Mammary epithelial cell (primary cell): ENCODE measurements around the gene L1CAM.

Experiments
- EZH2 ChIP-seq: IDR thresholded peaks from 2 replicates; pipeline ENCODE4 v1.6.1; 2012; ENCODE audit warnings: low read length, inconsistent platforms, borderline replicate concordance
- TF ChIP-seq, protein P1 (sequence below), 2 donors: IDR thresholded peaks in 1 of 2; conservative IDR thresholded peaks in 1 of 2; 2 replicates each; pipeline ENCODE4 v1.5.1; 2011 to 2012; ENCODE audit warnings: inconsistent platforms in 2 of 2, low read length in 2 of 2, mild to moderate bottlenecking in 2 of 2, control low read depth in 1 of 2, low read depth in 1 of 2; ENCODE audit not compliant: insufficient read depth in 1 of 2; ENCODE audit errors: extremely low read depth in 1 of 2

DNA sequence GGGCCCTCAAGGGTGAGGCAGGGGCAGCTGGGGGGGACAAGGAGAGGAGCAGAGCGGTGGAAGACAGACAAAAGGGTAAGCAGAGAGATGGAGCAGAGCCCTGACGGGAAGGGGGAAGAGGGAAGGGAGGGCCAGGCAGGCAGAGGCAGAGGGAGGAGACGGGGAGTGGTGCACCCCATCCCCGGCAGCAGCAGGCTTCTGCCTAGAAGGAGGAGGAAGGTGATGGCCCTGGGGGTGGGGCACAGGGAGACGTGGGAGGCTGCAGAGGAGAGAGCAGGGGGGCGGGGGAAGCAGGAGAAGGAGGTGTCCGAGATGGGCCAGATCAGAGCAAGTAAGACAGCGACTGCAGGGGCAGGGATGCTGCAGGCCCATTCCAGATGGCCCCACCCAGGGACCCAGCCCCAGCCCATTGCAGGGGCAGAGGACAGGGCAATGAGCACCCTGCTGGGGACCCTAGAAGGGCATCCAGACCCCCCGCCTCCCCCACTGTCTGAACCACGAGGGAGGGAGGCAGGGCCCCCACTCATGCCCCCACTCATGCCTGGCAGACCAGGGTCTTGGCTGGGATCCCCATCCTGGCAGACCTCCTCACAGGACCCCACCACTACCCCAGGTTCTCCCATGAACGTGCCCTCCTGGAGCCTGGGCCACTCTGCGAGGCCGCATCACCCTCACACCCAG, 2.7 kb downstream of the L1CAM start:
- TF ChIP-seq, protein P1, sequence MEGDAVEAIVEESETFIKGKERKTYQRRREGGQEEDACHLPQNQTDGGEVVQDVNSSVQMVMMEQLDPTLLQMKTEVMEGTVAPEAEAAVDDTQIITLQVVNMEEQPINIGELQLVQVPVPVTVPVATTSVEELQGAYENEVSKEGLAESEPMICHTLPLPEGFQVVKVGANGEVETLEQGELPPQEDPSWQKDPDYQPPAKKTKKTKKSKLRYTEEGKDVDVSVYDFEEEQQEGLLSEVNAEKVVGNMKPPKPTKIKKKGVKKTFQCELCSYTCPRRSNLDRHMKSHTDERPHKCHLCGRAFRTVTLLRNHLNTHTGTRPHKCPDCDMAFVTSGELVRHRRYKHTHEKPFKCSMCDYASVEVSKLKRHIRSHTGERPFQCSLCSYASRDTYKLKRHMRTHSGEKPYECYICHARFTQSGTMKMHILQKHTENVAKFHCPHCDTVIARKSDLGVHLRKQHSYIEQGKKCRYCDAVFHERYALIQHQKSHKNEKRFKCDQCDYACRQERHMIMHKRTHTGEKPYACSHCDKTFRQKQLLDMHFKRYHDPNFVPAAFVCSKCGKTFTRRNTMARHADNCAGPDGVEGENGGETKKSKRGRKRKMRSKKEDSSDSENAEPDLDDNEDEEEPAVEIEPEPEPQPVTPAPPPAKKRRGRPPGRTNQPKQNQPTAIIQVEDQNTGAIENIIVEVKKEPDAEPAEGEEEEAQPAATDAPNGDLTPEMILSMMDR (conservative IDR thresholded peaks at IDR 0.05 in 1 of 2, IDR thresholded peaks at IDR 0.05 in 1 of 2; ENCODE audit: extremely low read depth in 1 of 2, insufficient read depth in 1 of 2, low read depth in 1 of 2, low read length in 2 of 2), result no peak
- no peak for TF ChIP-seq EZH2
